Glutamatergic neuron (in vitro differentiated cells): ENCODE measurements around the gene COL15A1. TPM values are rescaled to one million over a fixed set of nuclear protein-coding genes. Genes with fewer than 3 reads are reported as not detected.

Experiments used
- DNase-seq: peaks from one replicate; pipeline ENCODE4 v3.0.0; 2022
- H3K27ac Mint-ChIP-seq: one replicate; pipeline ENCODE4 v1.8.0; 2020; ENCODE audit warnings: mild to moderate bottlenecking, mixed read lengths, inconsistent platforms; ENCODE audit not compliant: unreplicated experiment
- H3K27me3 Mint-ChIP-seq: one replicate; pipeline ENCODE4 v1.8.0; 2020; ENCODE audit warnings: mild to moderate bottlenecking, moderate library complexity, mixed read lengths, inconsistent platforms; ENCODE audit not compliant: unreplicated experiment
- H3K36me3 Mint-ChIP-seq: one replicate; pipeline ENCODE4 v1.8.0; 2020; ENCODE audit warnings: mild to moderate bottlenecking, mixed read lengths, inconsistent platforms; ENCODE audit not compliant: unreplicated experiment
- H3K4me1 Mint-ChIP-seq: one replicate; pipeline ENCODE4 v1.8.0; 2020; ENCODE audit warnings: mild to moderate bottlenecking, low read depth, mixed read lengths, inconsistent platforms; ENCODE audit not compliant: unreplicated experiment
- H3K4me3 Mint-ChIP-seq: one replicate; pipeline ENCODE4 v1.8.0; 2020; ENCODE audit warnings: mild to moderate bottlenecking, mixed read lengths, inconsistent platforms; ENCODE audit not compliant: unreplicated experiment
- H3K9me3 Mint-ChIP-seq: one replicate; pipeline ENCODE4 v1.8.0; 2020; ENCODE audit warnings: mild to moderate bottlenecking, moderate library complexity, mixed read lengths, inconsistent platforms; ENCODE audit not compliant: unreplicated experiment
- CTCF ChIP-seq: fragments of 200-600 bp; sonication (generic); IDR thresholded peaks from one replicate; pipeline ENCODE4 v1.5.0; 2021; ENCODE audit not compliant: partially characterized antibody, unreplicated experiment
- total RNA-seq: library from RNA; stranded (reverse); fragmentation: NEBNext Ultra II Directional; extraction: Animal tissue kit (Norgen Biotek cat#: 25700); gene quantifications from one replicate; pipeline ENCODE4 v1.2.1, GENCODE V29; 2021; ENCODE audit not compliant: unreplicated experiment

Gene COL15A1
- total RNA-seq, 1 donor from 2014 or later: not detected

GRCh38 chr9:99023831-99024230 is 80.1 kb downstream of the COL15A1 start:
- Mint-ChIP-seq H3K36me3 (peaks cover 18% of the 10 kb centered on the region), H3K4me3 (no peak overlapping the region), H3K27me3 (no peaks in the 10 kb centered on the region), H3K4me1 (peaks cover 22% of the 10 kb centered on the region), H3K27ac (no peak overlapping the region), H3K9me3 (peaks cover 5% of the 10 kb centered on the region)
- no peak for TF ChIP-seq CTCF
- DNase-seq: peak; percentile 54

DNA sequence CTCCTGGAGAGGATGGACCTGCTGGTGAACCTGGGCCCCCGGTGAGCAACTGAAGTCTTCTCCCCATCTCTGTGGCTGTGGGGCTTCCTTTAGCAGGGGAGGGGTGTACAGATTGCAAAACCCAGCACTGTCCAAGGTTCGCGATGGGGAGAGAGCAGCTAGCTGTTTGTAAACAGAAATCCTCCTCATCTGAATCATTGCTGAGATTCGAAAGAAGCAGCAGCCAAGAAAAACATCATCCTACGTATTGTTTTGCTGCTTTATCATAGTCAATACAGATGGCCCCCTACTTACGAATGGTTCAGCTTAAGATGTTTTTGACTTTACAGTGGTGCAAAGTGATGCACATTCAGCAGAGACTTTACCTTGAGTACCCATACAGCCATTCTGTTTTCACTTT is 81.3 kb downstream of the COL15A1 start:
- TF ChIP-seq CTCF: no peak
- Mint-ChIP-seq H3K36me3 (peaks cover 15% of the 10 kb centered on the region), H3K27ac (no peak overlapping the region), H3K9me3 (peaks cover 5% of the 10 kb centered on the region), H3K4me3 (no peak overlapping the region), H3K27me3 (no peaks in the 10 kb centered on the region), H3K4me1 (peaks cover 22% of the 10 kb centered on the region)
- DNase-seq: no peak

- peaks cover 5% of the 10 kb centered on the region for H3K9me3 Mint-ChIP-seq
- no peaks in the 10 kb centered on the region for H3K27me3 Mint-ChIP-seq
- TF ChIP-seq CTCF: no peak
- no peak overlapping the region for H3K4me3 Mint-ChIP-seq
- peaks cover 15% of the 10 kb centered on the region for H3K36me3 Mint-ChIP-seq
- peaks cover 22% of the 10 kb centered on the region for H3K4me1 Mint-ChIP-seq
- DNase-seq: no peak
- H3K27ac Mint-ChIP-seq: no peak overlapping the region
Observed at GRCh38 chr9:99025616-99026270, 82.0 kb downstream of the COL15A1 start.

DNA sequence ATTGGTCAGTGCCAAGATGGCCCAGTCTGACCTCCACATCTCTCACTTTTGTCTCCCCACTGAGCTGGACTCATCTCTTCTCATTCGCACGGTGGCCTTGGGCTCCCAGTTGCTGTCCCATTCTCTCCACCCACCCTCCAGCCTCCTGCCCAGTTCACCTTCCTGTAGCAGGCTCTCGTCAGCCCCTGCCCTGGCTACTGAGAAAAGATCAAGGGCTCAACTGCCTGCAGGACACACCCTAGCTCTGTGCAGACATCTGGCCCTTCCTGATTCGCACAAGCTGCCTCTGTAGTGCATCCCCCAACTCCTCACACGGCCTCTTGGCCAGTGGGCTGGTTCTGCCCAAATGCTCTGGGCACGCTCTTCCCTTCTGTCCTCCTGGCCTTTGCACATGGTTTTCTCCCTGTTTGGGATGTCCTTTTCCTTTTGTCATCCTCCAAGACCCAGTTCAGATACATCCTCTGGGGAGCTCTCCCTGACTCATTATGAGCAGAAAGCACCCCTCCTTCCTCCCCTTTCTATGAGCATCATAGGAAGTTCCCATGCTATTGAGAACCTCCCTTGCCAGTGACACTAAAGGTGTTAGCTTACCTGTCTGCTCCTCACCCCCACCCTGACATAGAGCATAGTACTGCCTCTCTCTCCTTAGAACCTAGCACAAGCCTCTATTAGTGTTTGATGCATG is 82.7 kb downstream of the COL15A1 start:
- DNase-seq: no peak
- Mint-ChIP-seq H3K4me1 (peaks cover 22% of the 10 kb centered on the region), H3K27me3 (no peaks in the 10 kb centered on the region), H3K4me3 (no peak overlapping the region), H3K36me3 (peaks cover 15% of the 10 kb centered on the region), H3K9me3 (peaks cover 5% of the 10 kb centered on the region), H3K27ac (no peak overlapping the region)
- no peak for TF ChIP-seq CTCF

- no peak for TF ChIP-seq CTCF
- no peak overlapping the region for H3K4me3 Mint-ChIP-seq
- H3K27ac Mint-ChIP-seq: no peak overlapping the region
- no peak for DNase-seq
- H3K4me1 Mint-ChIP-seq: peaks cover 22% of the 10 kb centered on the region
- H3K27me3 Mint-ChIP-seq: no peaks in the 10 kb centered on the region
- H3K36me3 Mint-ChIP-seq: peaks cover 15% of the 10 kb centered on the region
- H3K9me3 Mint-ChIP-seq: peaks cover 5% of the 10 kb centered on the region
Observed at GRCh38 chr9:99026956-99027298, 83.2 kb downstream of the COL15A1 start.
